Right lobe of liver (tissue), 6 donors: ENCODE measurements around the gene NAA15. TPM values are rescaled to one million over a fixed set of nuclear protein-coding genes. Genes with fewer than 3 reads are reported as not detected.

Source experiments
- ATAC-seq, 4 donors: fragments of 200-7000 bp; cut with Tn5 transposase; one replicate each; pipeline ENCODE4 v1.9.1; 2020; ENCODE audit warnings: mild to moderate bottlenecking in 4 of 4, moderate library complexity in 4 of 4
- DNase-seq, 3 donors: peaks; one replicate each; pipeline ENCODE4 v3.0.0-alpha.2; 2020
- H3K27ac ChIP-seq, 3 donors: fragments of 200-600 bp; one replicate each; pipeline ENCODE4 v1.8.0; 2022
- H3K27me3 ChIP-seq, 2 donors: fragments of 200-600 bp; one replicate each; pipeline ENCODE4 v1.8.0; 2022
- H3K36me3 ChIP-seq, 4 donors: fragments of 200-600 bp; sonication (generic) in 1 of 4; one replicate each; pipeline versions ENCODE4 v1.5.1 to v1.8.0; 2017 to 2022; ENCODE audit warnings: control low read depth in 1 of 4
- H3K4me1 ChIP-seq, 4 donors: fragments of 200-600 bp; sonication (generic) in 1 of 4; one replicate each; pipeline versions ENCODE4 v1.5.1 to v1.8.0; 2017 to 2022; ENCODE audit warnings: control low read depth in 1 of 4
- H3K4me3 ChIP-seq, 3 donors: fragments of 200-600 bp; one replicate each; pipeline ENCODE4 v1.8.0; 2022
- H3K9me3 ChIP-seq, 4 donors: fragments of 200-600 bp; sonication (generic) in 1 of 4; one replicate each; pipeline versions ENCODE4 v1.5.1 to v1.8.0; 2017 to 2022; ENCODE audit warnings: control low read depth in 1 of 4
- CTCF ChIP-seq, 4 donors: fragments of 200-600 bp in 3 of 4; fragments of 450-650 bp in 1 of 4; IDR thresholded peaks; one replicate each; pipeline versions ENCODE4 v1.5.1 to v1.8.0; 2016 to 2022; ENCODE audit warnings: antibody characterized with exemption in 4 of 4, mild to moderate bottlenecking in 2 of 4
- POLR2A ChIP-seq: fragments of 450-650 bp; IDR thresholded peaks from one replicate; pipeline ENCODE4 v1.6.1; 2017; ENCODE audit warnings: antibody characterized with exemption, mild to moderate bottlenecking
- WGBS: methylation state at CpG from one replicate; pipeline ENCODE4 v1.1.6; 2018; ENCODE audit warnings: low coverage, low lambda C conversion rate; ENCODE audit not compliant: insufficient coverage; ENCODE audit errors: missing lambda C conversion rate; 5-methylcytosine and 5-hydroxymethylcytosine counted together
- intact Hi-C, 2 donors: fragments of 100-400 bp; cut with DNase I; formaldehyde crosslinking; loops; one replicate each; pipeline versions ENCODE4 v1.11.2 to v1.14.1; 2022
- total RNA-seq, 6 experiments: library from RNA; depleted of rRNA in 2 of 6; stranded (reverse); fragments of >200 nt in 2 of 6; fragmentation: NEBNext Ultra II Directional in 3 of 6; extraction: Animal tissue kit (Norgen Biotek cat#: 25700) in 3 of 6; gene quantifications; one replicate each; pipeline versions ENCODE4 v1.1.0 to v1.2.4, GENCODE V29; 2016 to 2023
- donor health status: DM: no; HTN: yes; CAD: no.
- donor health status: DM: no; HTN: no; CAD: no.
- donor health status: DM: no; HTN: no; CAD: no.
- donor health status: DM: no; HTN: yes; CAD: no.
- donor health status: DM: no; HTN: yes; CAD: no.

Gene NAA15
- total RNA-seq, 6 experiments from 2014 or later: 13.3 to 19.8 (median 16.5) TPM

DNA sequence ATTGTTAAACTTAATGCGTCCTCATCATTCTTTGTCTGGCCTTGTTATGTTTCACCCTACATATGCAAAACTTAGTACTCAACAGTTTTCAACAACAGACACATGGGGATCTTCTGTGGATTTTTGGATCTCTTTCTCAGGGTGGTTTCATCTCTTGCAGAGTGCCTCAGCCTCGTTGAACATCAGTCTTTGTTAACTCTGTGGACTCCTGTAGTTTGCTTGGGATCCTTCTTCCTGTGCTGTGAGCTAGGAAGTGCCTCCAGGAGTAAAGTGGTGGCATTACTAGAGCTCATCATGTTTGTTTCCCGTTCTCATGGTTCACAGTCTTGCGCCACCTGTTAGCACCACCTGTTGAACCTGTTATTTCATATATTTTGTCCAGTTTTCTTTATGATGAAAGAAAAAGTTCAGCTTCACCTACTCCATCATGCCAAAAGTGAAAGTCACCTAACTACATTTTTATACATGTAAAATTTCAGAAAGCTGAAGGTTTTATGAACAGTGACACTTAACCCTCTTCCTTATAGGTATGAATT lies 28.4 kb downstream of the NAA15 start:
- no peaks in the 10 kb centered on the region for H3K9me3 ChIP-seq
- 75% methylated on average over 4 of the region's 4 CpGs for WGBS
- H3K36me3 ChIP-seq: peaks cover 0 to 3% (median under 1%) of the 10 kb centered on the region in 4 donors
- H3K27ac ChIP-seq: no peak overlapping the region
- TF ChIP-seq CTCF (IDR thresholded peaks at IDR 0.05): no peak
- TF ChIP-seq POLR2A: no peak
- DNase-seq: no peak
- H3K4me1 ChIP-seq: peaks cover 0 to under 1% (median 0%) of the 10 kb centered on the region in 4 donors
- intact Hi-C loops: no loop called here
- H3K27me3 ChIP-seq: no peaks in the 10 kb centered on the region
- no peak for ATAC-seq
- H3K4me3 ChIP-seq: no peak overlapping the region

DNA sequence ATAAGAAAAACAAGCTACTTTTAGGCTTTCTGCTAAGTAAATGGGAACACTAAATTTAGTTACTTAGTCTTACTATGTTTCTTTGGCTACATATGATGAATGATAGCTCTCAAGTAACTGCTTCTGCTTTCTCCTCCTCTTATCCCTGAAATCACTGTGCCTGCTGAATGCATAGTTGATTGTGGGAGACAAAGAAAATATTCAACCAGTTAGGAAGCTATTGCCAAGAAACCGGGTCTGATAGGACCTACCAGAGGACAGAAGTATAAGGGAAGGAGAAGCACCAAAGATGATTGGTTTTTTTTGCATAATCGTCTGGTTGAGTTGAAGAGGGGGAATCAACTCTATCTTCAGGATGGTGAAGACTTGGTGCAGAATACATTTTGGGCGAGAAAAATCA lies 29.0 kb downstream of the NAA15 start:
- TF ChIP-seq CTCF (IDR thresholded peaks at IDR 0.05) (no peak), POLR2A (no peak)
- no peaks in the 10 kb centered on the region for H3K27me3 ChIP-seq
- ATAC-seq: no peak
- 87% methylated on average over 3 of the region's 3 CpGs for WGBS
- no peaks in the 10 kb centered on the region for H3K4me1 ChIP-seq
- no peak overlapping the region for H3K4me3 ChIP-seq
- no peak for DNase-seq
- H3K27ac ChIP-seq: no peak overlapping the region
- H3K9me3 ChIP-seq: no peaks in the 10 kb centered on the region
- H3K36me3 ChIP-seq: peaks cover 0 to 3% (median under 1%) of the 10 kb centered on the region in 4 donors
- intact Hi-C loops: no loop called here

DNA sequence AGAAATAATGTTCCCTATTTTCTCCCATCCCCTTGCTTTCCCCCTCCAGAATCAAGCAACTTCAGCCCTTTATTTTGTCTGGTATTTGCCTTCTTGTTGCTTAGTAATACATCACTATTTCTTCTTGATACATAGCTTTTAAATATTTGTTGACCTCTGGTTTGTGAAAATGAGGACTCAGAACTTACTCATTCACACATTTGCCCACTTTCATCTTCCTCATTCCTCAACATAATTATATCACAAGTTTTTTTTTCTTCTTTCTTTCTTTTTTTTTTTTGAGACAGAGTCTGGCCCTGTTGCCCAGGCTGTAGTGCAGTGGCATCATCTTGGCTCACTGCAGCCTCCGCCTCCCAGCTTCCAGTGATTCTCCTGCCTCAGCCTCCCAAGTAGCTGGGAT lies 29.9 kb downstream of the NAA15 start:
- DNase-seq: no peak
- WGBS: 100% methylated on average over 1 of the region's 1 CpG
- H3K4me3 ChIP-seq: no peak overlapping the region
- no peaks in the 10 kb centered on the region for H3K9me3 ChIP-seq
- no peak overlapping the region for H3K27ac ChIP-seq
- no peaks in the 10 kb centered on the region for H3K4me1 ChIP-seq
- peaks cover 0 to 3% (median under 1%) of the 10 kb centered on the region in 4 donors for H3K36me3 ChIP-seq
- ATAC-seq: no peak
- intact Hi-C loops: no loop called here
- TF ChIP-seq POLR2A (no peak), CTCF (IDR thresholded peaks at IDR 0.05) (no peak)
- no peaks in the 10 kb centered on the region for H3K27me3 ChIP-seq

DNA sequence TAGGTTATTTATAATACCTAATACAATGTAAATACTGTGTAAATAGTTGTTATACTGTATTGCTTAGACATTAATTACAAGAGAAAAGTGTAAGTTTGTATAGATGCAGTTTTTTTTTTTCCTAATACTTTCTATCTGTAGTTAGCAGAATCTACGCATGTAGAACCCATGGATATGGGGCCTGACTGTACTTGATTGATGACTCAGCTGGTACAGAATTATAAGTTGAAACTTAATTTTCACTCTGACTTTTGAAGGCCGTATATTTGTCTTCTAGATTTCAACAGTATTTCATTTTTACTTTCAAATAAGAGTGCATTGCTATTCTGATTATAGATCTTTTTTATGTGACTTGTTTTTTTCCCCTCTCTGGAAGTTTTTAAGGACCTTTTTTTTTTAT lies 31.7 kb downstream of the NAA15 start:
- Histone ChIP-seq H3K9me3 (no peaks in the 10 kb centered on the region), H3K27ac (no peak overlapping the region), H3K4me1 (no peaks in the 10 kb centered on the region), H3K36me3 (peaks cover 0 to 3% (median 0%) of the 10 kb centered on the region in 4 donors), H3K4me3 (no peak overlapping the region), H3K27me3 (no peaks in the 10 kb centered on the region)
- intact Hi-C loops: no loop called here
- ATAC-seq: no peak
- TF ChIP-seq CTCF (IDR thresholded peaks at IDR 0.05) (no peak), POLR2A (no peak)
- 95% methylated on average over 2 of the region's 2 CpGs for WGBS
- DNase-seq: no peak

DNA sequence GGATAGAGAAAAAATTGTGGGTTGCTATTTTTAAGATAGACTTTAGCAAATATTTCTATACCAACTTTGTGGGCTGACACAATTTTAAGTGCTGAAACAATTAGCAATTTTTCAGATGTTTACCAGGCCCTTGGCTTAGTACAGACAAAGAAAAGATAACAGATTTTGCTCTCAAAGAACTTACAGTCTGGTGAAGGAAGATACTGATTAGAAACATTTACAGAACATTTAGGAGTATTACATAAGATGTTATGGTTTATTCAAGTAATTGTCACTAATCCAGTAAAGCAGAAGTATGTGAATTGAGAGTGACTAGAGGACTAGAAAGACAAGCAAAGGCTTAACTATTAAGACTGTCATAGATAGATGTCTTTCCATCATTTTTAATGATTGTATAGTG lies 36.3 kb downstream of the NAA15 start:
- ATAC-seq: no peak
- H3K27me3 ChIP-seq: no peaks in the 10 kb centered on the region
- DNase-seq: no peak
- no peak overlapping the region for H3K27ac ChIP-seq
- H3K4me1 ChIP-seq: no peaks in the 10 kb centered on the region
- intact Hi-C loops: no loop called here
- TF ChIP-seq POLR2A (no peak), CTCF (IDR thresholded peaks at IDR 0.05) (no peak)
- H3K36me3 ChIP-seq: peaks cover 0 to 3% (median 0%) of the 10 kb centered on the region in 4 donors
- H3K9me3 ChIP-seq: no peaks in the 10 kb centered on the region
- no peak overlapping the region for H3K4me3 ChIP-seq
